ENCODE measurements around the gene MYO1G. TPM values are rescaled to one million over a fixed set of nuclear protein-coding genes. Genes with fewer than 3 reads are reported as not detected.
"Not testable (repeated sequence)": the region's sequence is repeated elsewhere in the genome, so short reads cannot be mapped to it uniquely, and the experiment has no call there.

MYO1G gene
- total and polyA plus RNA-seq, 3 experiments from 2014 or later: 182 to 374 (median 363) TPM

DNA sequence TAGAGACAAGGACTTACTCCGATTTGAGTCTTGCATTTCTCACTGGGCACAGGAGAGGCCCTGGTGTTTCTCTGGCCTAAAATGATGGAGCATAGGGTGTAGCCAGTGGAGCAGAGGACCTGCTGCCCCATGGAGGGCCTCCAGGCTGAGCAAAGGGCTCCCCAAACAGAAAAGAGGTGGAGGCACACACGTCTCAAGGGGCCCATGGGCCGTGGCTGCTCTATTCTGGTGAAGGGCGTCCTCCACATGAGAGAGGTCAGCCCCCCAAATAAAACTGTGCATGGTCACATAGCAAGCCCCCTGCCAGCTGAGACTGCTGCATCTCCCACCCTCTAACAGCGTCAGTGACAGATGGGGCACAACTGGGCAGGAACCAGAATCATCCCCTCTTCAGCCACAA, 41.4 kb downstream of the MYO1G start:
- ChIA-PET POLR2A (no interaction called here), CTCF (interaction anchor here (0.9 kb wide), 1 partner anchor 10 kb away, joined by 3 read pairs; no protein-coding TSS in a partner anchor)

DNA sequence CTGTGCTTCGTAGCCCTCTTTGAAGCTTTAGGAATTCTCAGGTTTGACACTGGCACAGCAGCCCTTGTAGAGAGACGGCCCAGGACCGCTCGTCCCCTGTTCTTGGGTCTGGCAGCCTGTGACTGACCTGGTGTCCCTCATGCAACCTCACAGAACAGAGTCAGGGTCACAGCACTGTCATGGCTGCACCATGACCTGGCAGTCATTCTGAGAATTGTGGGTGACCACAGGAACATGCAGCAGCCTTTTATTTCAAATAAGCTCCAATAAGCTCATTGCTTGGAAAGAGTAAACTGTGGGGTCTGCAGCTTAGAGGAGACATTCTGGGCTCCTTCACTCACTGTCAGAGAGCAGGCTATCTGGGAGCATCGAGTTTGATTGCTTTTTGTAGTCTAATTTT, 42.5 kb downstream of the MYO1G start:
- H3K4me3 ChIP-seq (ENCODE audit: low read length): no peak overlapping the region
- no peaks in the 10 kb centered on the region for H3K4me1 ChIP-seq (ENCODE audit: insufficient read depth, low read length)
- CTCF ChIA-PET: interaction anchor here (0.8 kb wide), 1 partner anchor 79 kb away, joined by 3 read pairs; no protein-coding TSS in a partner anchor
- no peak overlapping the region for H3K27ac ChIP-seq (ENCODE audit: low read depth, low read length)
- no peaks in the 10 kb centered on the region for H3K36me3 ChIP-seq (ENCODE audit: insufficient read depth, low read length)
- H3K27ac Mint-ChIP-seq: no peak overlapping the region
- H3K27me3 Mint-ChIP-seq: peaks cover 3 to 15% of the 10 kb centered on the region in 2 donors
- POLR2A ChIA-PET: no interaction called here
- no peak for DNase-seq
- no peaks in the 10 kb centered on the region for H3K36me3 Mint-ChIP-seq
- no peak overlapping the region for H3K4me3 Mint-ChIP-seq
- H3K4me1 Mint-ChIP-seq: no peaks in the 10 kb centered on the region
- no peaks in the 10 kb centered on the region for H3K9me3 Mint-ChIP-seq
- H3K9me3 ChIP-seq (ENCODE audit: low read length): no peaks in the 10 kb centered on the region
- no peaks in the 10 kb centered on the region for H3K27me3 ChIP-seq (ENCODE audit: insufficient read depth, low read length, poor library complexity, severe bottlenecking)

More for the DNA sequence above, 41.4 kb downstream of the MYO1G start:
- Mint-ChIP-seq H3K27ac (peak overlapping the region in 1 of 8 donors; percentile 55), H3K36me3 (no peaks in the 10 kb centered on the region), H3K9me3 (no peaks in the 10 kb centered on the region), H3K4me1 (no peaks in the 10 kb centered on the region), H3K4me3 (no peak overlapping the region), H3K27me3 (peaks cover 3 to 10% of the 10 kb centered on the region in 2 donors)
- Histone ChIP-seq H3K4me1 (ENCODE audit: insufficient read depth, low read length) (no peaks in the 10 kb centered on the region), H3K27me3 (ENCODE audit: insufficient read depth, low read length, poor library complexity, severe bottlenecking) (no peaks in the 10 kb centered on the region), H3K36me3 (ENCODE audit: insufficient read depth, low read length) (no peaks in the 10 kb centered on the region), H3K4me3 (ENCODE audit: low read length) (no peak overlapping the region), H3K27ac (ENCODE audit: low read depth, low read length) (no peak overlapping the region), H3K9me3 (ENCODE audit: low read length) (no peaks in the 10 kb centered on the region)
- DNase-seq: no peak

DNA sequence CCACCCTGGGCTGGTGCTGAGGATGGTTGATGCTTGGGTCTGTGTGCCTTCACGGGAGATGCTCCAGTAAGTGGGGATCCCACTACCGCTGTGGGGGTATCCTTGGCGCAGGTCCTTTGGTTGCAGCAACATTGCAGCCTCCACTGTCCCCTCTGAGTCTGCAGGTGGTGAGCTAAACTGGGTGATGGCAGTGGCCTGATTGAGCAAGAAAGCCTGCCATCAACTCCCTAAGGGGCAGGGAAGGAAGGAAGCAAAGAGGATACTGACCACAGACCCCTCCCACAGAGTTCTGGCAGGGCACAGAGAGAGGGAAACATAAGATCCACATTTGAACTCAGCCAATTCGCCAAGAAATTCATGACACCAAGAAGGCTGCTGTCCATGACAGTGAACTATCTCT, 43.2 kb downstream of the MYO1G start:
- Histone ChIP-seq H3K4me3 (ENCODE audit: low read length) (no peak overlapping the region), H3K9me3 (ENCODE audit: low read length) (no peaks in the 10 kb centered on the region), H3K27ac (ENCODE audit: low read depth, low read length) (no peak overlapping the region), H3K27me3 (ENCODE audit: insufficient read depth, low read length, poor library complexity, severe bottlenecking) (no peaks in the 10 kb centered on the region), H3K36me3 (ENCODE audit: insufficient read depth, low read length) (no peaks in the 10 kb centered on the region), H3K4me1 (ENCODE audit: insufficient read depth, low read length) (no peaks in the 10 kb centered on the region)
- H3K9me3 Mint-ChIP-seq: no peaks in the 10 kb centered on the region
- no peaks in the 10 kb centered on the region for H3K4me1 Mint-ChIP-seq
- ChIA-PET CTCF (no interaction called here), POLR2A (no interaction called here)
- DNase-seq: no peak
- peaks cover 1 to 16% of the 10 kb centered on the region in 2 donors for H3K27me3 Mint-ChIP-seq
- no peak overlapping the region for H3K4me3 Mint-ChIP-seq
- no peaks in the 10 kb centered on the region for H3K36me3 Mint-ChIP-seq
- peak overlapping the region in 1 of 8 donors; percentile 7 for H3K27ac Mint-ChIP-seq

DNA sequence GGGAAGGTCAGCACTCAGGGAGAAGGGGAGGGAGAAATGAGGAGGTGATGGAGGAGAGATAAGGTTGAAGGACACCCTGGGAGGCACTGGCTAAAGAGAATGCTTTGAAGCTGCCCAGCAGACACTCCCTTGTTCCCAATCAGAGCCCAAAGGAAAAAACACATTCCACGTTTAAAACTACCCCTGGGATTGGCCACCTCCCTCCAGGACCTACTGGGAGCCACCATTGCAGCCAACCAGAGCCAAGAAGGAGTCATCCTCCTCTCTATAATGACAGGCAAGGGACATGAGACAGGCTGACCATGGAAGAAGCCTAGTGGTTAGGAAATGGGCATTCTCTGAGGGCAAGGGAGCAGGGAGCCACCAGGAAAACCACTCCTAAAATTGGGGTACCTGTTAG, 43.8 kb downstream of the MYO1G start:
- Mint-ChIP-seq H3K9me3 (no peaks in the 10 kb centered on the region), H3K4me1 (no peaks in the 10 kb centered on the region), H3K36me3 (no peaks in the 10 kb centered on the region), H3K4me3 (no peak overlapping the region), H3K27ac (peak overlapping the region in 1 of 8 donors; percentile 7), H3K27me3 (peaks cover 1 to 16% of the 10 kb centered on the region in 2 donors)
- Histone ChIP-seq H3K27me3 (ENCODE audit: insufficient read depth, low read length, poor library complexity, severe bottlenecking) (no peaks in the 10 kb centered on the region), H3K4me1 (ENCODE audit: insufficient read depth, low read length) (no peaks in the 10 kb centered on the region), H3K36me3 (ENCODE audit: insufficient read depth, low read length) (no peaks in the 10 kb centered on the region), H3K4me3 (ENCODE audit: low read length) (no peak overlapping the region), H3K27ac (ENCODE audit: low read depth, low read length) (no peak overlapping the region), H3K9me3 (ENCODE audit: low read length) (no peaks in the 10 kb centered on the region)
- no peak for DNase-seq
- ChIA-PET POLR2A (no interaction called here), CTCF (no interaction called here)

DNA sequence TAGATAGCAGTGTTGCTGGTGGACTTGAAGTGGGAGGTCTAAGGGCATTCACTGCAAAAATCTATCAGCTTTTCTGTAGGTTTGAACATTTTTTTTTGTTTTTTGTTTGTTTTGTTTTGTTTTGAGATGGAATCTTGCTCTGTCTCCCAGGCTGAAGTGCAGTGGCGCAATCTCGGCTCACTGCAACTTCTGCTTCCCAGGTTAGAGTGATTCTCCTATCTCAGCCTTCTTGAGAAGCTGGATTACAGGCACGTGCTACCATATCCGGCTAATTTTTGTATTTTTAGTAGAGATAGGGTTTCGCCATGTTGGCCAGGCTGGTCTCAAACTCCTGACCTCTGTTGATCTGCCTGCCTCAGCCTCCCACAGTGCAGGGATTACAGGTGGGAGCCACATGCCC, 44.3 kb downstream of the MYO1G start:
- H3K27ac ChIP-seq (ENCODE audit: low read depth, low read length); H3K4me1 ChIP-seq (ENCODE audit: insufficient read depth, low read length); H3K36me3 ChIP-seq (ENCODE audit: insufficient read depth, low read length); H3K27ac Mint-ChIP-seq; DNase-seq; H3K9me3 Mint-ChIP-seq; H3K36me3 Mint-ChIP-seq; H3K9me3 ChIP-seq (ENCODE audit: low read length); H3K4me3 Mint-ChIP-seq; H3K4me3 ChIP-seq (ENCODE audit: low read length); H3K27me3 ChIP-seq (ENCODE audit: insufficient read depth, low read length, poor library complexity, severe bottlenecking); CTCF ChIA-PET; H3K4me1 Mint-ChIP-seq: not testable (repeated sequence)
- H3K27me3 Mint-ChIP-seq: peaks cover 3 to 16% of the 10 kb centered on the region in 2 donors
- POLR2A ChIA-PET: interaction anchor here (1.1 kb wide), 1 partner anchor 201 kb away, joined by 3 read pairs; no protein-coding TSS in a partner anchor

DNA sequence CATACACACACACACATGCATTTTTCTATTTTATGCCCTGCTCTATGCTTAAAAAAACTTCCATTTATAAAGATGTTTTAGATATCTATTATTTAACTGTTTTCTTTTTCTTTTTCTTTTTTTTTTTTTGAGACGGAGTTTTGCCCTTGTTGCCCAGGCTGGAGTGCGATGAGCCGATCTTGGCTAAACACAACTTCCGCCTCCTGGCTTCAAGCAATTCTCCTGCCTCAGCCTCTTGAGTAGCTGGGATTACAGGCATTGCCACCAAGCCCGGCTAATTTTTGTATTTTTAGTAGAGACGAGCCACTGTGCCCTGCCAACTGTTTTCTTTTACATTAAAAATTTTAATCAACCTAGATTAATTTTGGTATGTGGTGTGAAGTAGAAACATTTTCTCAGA, 47.9 kb downstream of the MYO1G start:
- H3K4me1 Mint-ChIP-seq: no peaks in the 10 kb centered on the region
- no peaks in the 10 kb centered on the region for H3K9me3 Mint-ChIP-seq
- no peak overlapping the region for H3K4me3 Mint-ChIP-seq
- no peak overlapping the region for H3K27ac Mint-ChIP-seq
- Histone ChIP-seq H3K4me3 (ENCODE audit: low read length) (no peak overlapping the region), H3K27ac (ENCODE audit: low read depth, low read length) (no peak overlapping the region), H3K27me3 (ENCODE audit: insufficient read depth, low read length, poor library complexity, severe bottlenecking) (no peaks in the 10 kb centered on the region), H3K36me3 (ENCODE audit: insufficient read depth, low read length) (no peaks in the 10 kb centered on the region), H3K4me1 (ENCODE audit: insufficient read depth, low read length) (no peaks in the 10 kb centered on the region), H3K9me3 (ENCODE audit: low read length) (no peaks in the 10 kb centered on the region)
- POLR2A ChIA-PET: interaction anchor here (0.7 kb wide), 1 partner anchor 75 kb away, joined by 6 read pairs; no protein-coding TSS in a partner anchor
- H3K36me3 Mint-ChIP-seq: no peaks in the 10 kb centered on the region
- peaks cover 8 to 17% of the 10 kb centered on the region in 2 donors for H3K27me3 Mint-ChIP-seq
- CTCF ChIA-PET: interaction anchor here (0.7 kb wide), 1 partner anchor 8 kb away, joined by 3 read pairs; no protein-coding TSS in a partner anchor
- no peak for DNase-seq

DNA sequence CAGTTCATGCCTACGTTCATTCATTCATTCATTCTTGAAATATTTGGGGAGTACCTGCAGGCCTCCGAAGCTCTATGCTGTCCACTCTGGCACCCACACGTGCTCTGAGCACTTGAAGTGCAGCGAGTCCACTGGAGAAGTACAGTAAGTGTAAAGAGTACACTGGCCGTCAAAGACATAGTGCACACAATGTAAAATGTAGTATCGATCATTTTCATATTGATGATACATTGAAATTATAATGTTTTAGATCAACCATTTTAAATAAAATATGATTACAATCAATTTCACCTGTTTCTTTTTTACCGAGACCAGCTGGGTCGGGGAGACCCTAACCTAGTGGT, 56.5 kb downstream of the MYO1G start:
- H3K27ac ChIP-seq (ENCODE audit: low read depth, low read length): no peak overlapping the region
- H3K4me1 ChIP-seq (ENCODE audit: insufficient read depth, low read length): peaks cover 4% of the 10 kb centered on the region
- no peak overlapping the region for H3K4me3 ChIP-seq (ENCODE audit: low read length)
- ChIA-PET CTCF (interaction anchor here (0.5 to 6.1 kb wide), 11 partner anchors 8 to 681 kb away, joined by 3 to 60 read pairs (median 4); no protein-coding TSS in a partner anchor), POLR2A (no interaction called here)
- H3K36me3 ChIP-seq (ENCODE audit: insufficient read depth, low read length): no peaks in the 10 kb centered on the region
- no peak for DNase-seq
- no peaks in the 10 kb centered on the region for H3K9me3 ChIP-seq (ENCODE audit: low read length)
- Mint-ChIP-seq H3K9me3 (no peaks in the 10 kb centered on the region), H3K4me3 (no peak overlapping the region), H3K4me1 (peaks cover 5 to 10% (median 8%) of the 10 kb centered on the region in 3 donors), H3K27ac (peak overlapping the region in 2 of 8 donors; percentile 29 to 80), H3K36me3 (no peaks in the 10 kb centered on the region), H3K27me3 (no peaks in the 10 kb centered on the region)
- H3K27me3 ChIP-seq (ENCODE audit: insufficient read depth, low read length, poor library complexity, severe bottlenecking): no peaks in the 10 kb centered on the region

DNA sequence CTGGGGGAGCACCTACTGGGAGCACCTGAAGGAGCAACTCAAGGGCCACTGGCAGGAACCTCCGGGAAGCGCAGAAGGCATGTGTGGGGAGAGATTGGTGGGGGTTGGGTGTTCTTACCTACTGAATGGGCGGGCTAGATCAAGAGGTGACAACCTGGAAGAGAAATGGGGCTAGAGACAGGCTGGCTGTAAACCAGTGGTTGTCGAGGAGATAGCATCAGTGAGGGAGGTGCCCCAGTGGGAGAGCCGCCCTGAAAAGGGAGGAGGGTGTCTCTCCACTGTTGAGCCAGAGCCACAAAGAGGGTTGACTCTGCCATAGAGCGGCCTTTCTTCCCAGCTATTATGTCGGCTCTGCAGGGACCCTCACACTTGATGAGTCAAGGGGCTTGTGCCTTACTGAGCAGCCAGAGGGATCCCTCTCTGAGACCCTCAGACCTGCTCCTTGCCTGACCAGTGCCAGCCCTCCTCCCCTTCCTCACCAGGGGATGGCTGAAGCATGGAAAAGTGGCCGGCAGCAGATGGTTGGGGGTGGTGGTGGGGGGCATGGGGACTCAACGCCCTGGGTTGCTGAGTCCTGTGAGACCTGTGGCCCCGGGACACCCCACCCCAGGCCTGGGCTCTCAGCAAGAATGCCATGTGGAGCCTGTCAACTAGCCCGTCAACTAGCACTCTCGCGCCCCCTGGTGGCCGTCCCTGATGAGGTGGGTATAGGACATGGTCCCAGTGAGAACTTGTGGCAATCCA, 57.0 kb downstream of the MYO1G start:
- Histone ChIP-seq H3K27me3 (ENCODE audit: insufficient read depth, low read length, poor library complexity, severe bottlenecking) (no peaks in the 10 kb centered on the region), H3K4me1 (ENCODE audit: insufficient read depth, low read length) (peaks cover 4% of the 10 kb centered on the region), H3K4me3 (ENCODE audit: low read length) (no peak overlapping the region), H3K27ac (ENCODE audit: low read depth, low read length) (no peak overlapping the region), H3K9me3 (ENCODE audit: low read length) (no peaks in the 10 kb centered on the region), H3K36me3 (ENCODE audit: insufficient read depth, low read length) (no peaks in the 10 kb centered on the region)
- Mint-ChIP-seq H3K4me1 (peaks cover 5 to 10% (median 8%) of the 10 kb centered on the region in 3 donors), H3K9me3 (no peaks in the 10 kb centered on the region), H3K27ac (peak overlapping the region in 5 of 8 donors; percentile 37 to 90 (median 73)), H3K4me3 (peak overlapping the region in 1 of 7 donors; percentile 57), H3K36me3 (no peaks in the 10 kb centered on the region), H3K27me3 (no peaks in the 10 kb centered on the region)
- CTCF ChIA-PET: interaction anchor here (0.7 to 6.1 kb wide), 11 partner anchors 17 to 321 kb away, joined by 3 to 60 read pairs (median 5); no protein-coding TSS in a partner anchor
- POLR2A ChIA-PET: no interaction called here
- peak; percentile 82 to 95 (median 89) for DNase-seq
